GM12878 (cell line): Measurements from ENCODE around the gene REL. TPM values are rescaled to one million over a fixed set of nuclear protein-coding genes. Genes with fewer than 3 reads are reported as not detected.

ENCODE experiments used
- ATAC-seq: fragments of 200-7000 bp; cut with Tn5 transposase; 3 replicates; pipeline ENCODE4 v1.9.1; 2020; ENCODE audit warnings: mild to moderate bottlenecking, moderate library complexity
- BruUV-seq: library from RNA; stranded (reverse); fragments of 400-500 nt; replicated peaks from 2 replicates; lab custom pipeline; 2021; lab: Mats Ljungman, UMichigan
- CTCF ChIA-PET: fragments of 300-600 bp; sonication (Branson Sonifier 250); formaldehyde crosslinking; extraction: SDS; loops from one replicate; lab custom pipeline; 2021; ENCODE audit warnings: inconsistent platforms; lab: Yijun Ruan, JAX
- POLR2A ChIA-PET: fragments of 350-600 bp; formaldehyde crosslinking; extraction: SDS; loops from one replicate; lab custom pipeline; 2021; ENCODE audit warnings: inconsistent platforms; lab: Charles Lee
- RAD21 ChIA-PET: fragments of 300-600 bp; sonication (Branson Sonifier 250); formaldehyde crosslinking; loops from one replicate; lab custom pipeline; 2023; ENCODE audit warnings: antibody characterized with exemption; ENCODE audit not compliant: unreplicated experiment; lab: Charles Lee
- SMC1A ChIA-PET: fragments of 300-600 bp; sonication (Branson Sonifier 250); formaldehyde crosslinking; loops from one replicate; lab custom pipeline; 2023; ENCODE audit not compliant: unreplicated experiment, uncharacterized antibody; lab: Charles Lee
- DNase-seq: peaks from one replicate; pipeline ENCODE4 v3.0.0-alpha.2; 2011; ENCODE audit warnings: low read depth, low spot score
- FAIRE-seq: peaks from 3 replicates; lab custom pipeline; 2011; peaks lifted over from hg19 to GRCh38; lab: Jason Lieb, UNC
- H2AFZ ChIP-seq: 2 replicates; pipeline ENCODE4 v1.6.0; 2011; ENCODE audit warnings: low read depth, low read length, control low read depth; ENCODE audit not compliant: control insufficient read depth
- H3K27ac ChIP-seq: 2 replicates; pipeline ENCODE4 v1.5.1; 2011; ENCODE audit warnings: control low read depth; ENCODE audit not compliant: control insufficient read depth, insufficient read depth
- H3K27me3 ChIP-seq, 2 experiments: replicated peaks in 1 of 2; 2 replicates each; pipeline versions ENCODE4 v1.6.0 to v1.6.1; 2011; ENCODE audit warnings: low read length in 1 of 2; ENCODE audit not compliant: control insufficient read depth in 2 of 2, insufficient read depth in 2 of 2
- H3K36me3 ChIP-seq, 2 experiments: 2 replicates each; pipeline ENCODE4 v1.5.1; 2011; ENCODE audit warnings: low read length in 1 of 2; ENCODE audit not compliant: control insufficient read depth in 2 of 2, insufficient read depth in 2 of 2
- H3K4me1 ChIP-seq: 2 replicates; pipeline ENCODE4 v1.6.1; 2011; ENCODE audit warnings: mild to moderate bottlenecking, low read length, moderate library complexity, mixed read lengths; ENCODE audit not compliant: control insufficient read depth, insufficient read depth
- H3K4me2 ChIP-seq: 2 replicates; pipeline ENCODE4 v1.6.0; 2011; ENCODE audit warnings: control low read depth; ENCODE audit not compliant: control insufficient read depth, insufficient read depth
- H3K4me3 ChIP-seq: fragments of 200-600 bp; sonication (generic); 2 replicates; pipeline ENCODE4 v1.5.1; 2016
- H3K79me2 ChIP-seq: 2 replicates; pipeline ENCODE4 v1.6.0; 2011; ENCODE audit warnings: low read length; ENCODE audit not compliant: control insufficient read depth, insufficient read depth
- H3K9ac ChIP-seq: 2 replicates; pipeline ENCODE4 v1.8.0; 2011; ENCODE audit warnings: low read length, control low read depth, mixed read lengths; ENCODE audit not compliant: control insufficient read depth, insufficient read depth
- H3K9me3 ChIP-seq: replicated peaks from 3 replicates; pipeline ENCODE4 v1.5.1; 2011; ENCODE audit warnings: mild to moderate bottlenecking, low read length; ENCODE audit not compliant: control insufficient read depth, insufficient read depth
- H4K20me1 ChIP-seq: 2 replicates; pipeline ENCODE4 v1.6.0; 2011; ENCODE audit not compliant: control insufficient read depth, insufficient read depth
- CEBPB ChIP-seq, 2 experiments: fragments of 150-350 bp in 1 of 2; IDR thresholded peaks; 2 replicates each; pipeline ENCODE4 v1.6.1; 2012 to 2014; ENCODE audit warnings: low read depth in 2 of 2, low read length in 2 of 2, borderline replicate concordance in 1 of 2, inconsistent platforms in 1 of 2
- HDAC6 ChIP-seq: fragments of 200-600 bp; sonication (generic); IDR thresholded peaks from one replicate; pipeline ENCODE4 v1.8.0; 2017; ENCODE audit warnings: antibody characterized with exemption; ENCODE audit not compliant: unreplicated experiment
- MEF2B ChIP-seq: fragments of 450-650 bp; IDR thresholded peaks from 2 replicates; pipeline ENCODE4 v1.6.1; 2018; ENCODE audit warnings: mild to moderate bottlenecking, moderate library complexity; ENCODE audit not compliant: partially characterized antibody, poor library complexity, severe bottlenecking
- MYB ChIP-seq: fragments of 150-350 bp; IDR thresholded peaks from 2 replicates; pipeline ENCODE4 v1.6.1; 2014; ENCODE audit warnings: mild to moderate bottlenecking, low read depth, low read length, borderline replicate concordance
- NFYB ChIP-seq: IDR thresholded peaks from 2 replicates; pipeline ENCODE4 v1.6.1; 2011; ENCODE audit warnings: low read depth, mild to moderate bottlenecking, low read length, improper control_type of control experiment, moderate library complexity; ENCODE audit not compliant: insufficient read depth
- POLR2AphosphoS2 ChIP-seq: IDR thresholded peaks from 2 replicates; pipeline ENCODE4 v1.6.1; 2011; ENCODE audit warnings: low read depth, mild to moderate bottlenecking, low read length, improper control_type of control experiment, moderate library complexity
- RELB ChIP-seq: fragments of 450-650 bp; IDR thresholded peaks from 2 replicates; pipeline ENCODE4 v1.6.1; 2017; ENCODE audit warnings: low read depth, mild to moderate bottlenecking, moderate library complexity
- RUNX3 ChIP-seq: IDR thresholded peaks from 2 replicates; pipeline ENCODE4 v1.6.1; 2012; ENCODE audit warnings: low read length, inconsistent platforms
- SREBF2 ChIP-seq: IDR thresholded peaks from 2 replicates; pipeline ENCODE4 v1.6.1; 2012; ENCODE audit warnings: mild to moderate bottlenecking, low read length
- TCF7 ChIP-seq: IDR thresholded peaks from 2 replicates; pipeline ENCODE4 v1.6.1; 2014; ENCODE audit warnings: antibody characterized with exemption, borderline replicate concordance
- WGBS: methylation state at CpG from one replicate; pipeline ENCODE4 v1.1.6; 2016; ENCODE audit warnings: low lambda C conversion rate; ENCODE audit not compliant: insufficient replicate concordance, insufficient coverage; ENCODE audit errors: missing lambda C conversion rate; 5-methylcytosine and 5-hydroxymethylcytosine counted together
- in situ Hi-C: fragments of 300-500 bp; cut with MboI; formaldehyde crosslinking; loops from 9 replicates; pipeline ENCODE4 v1.14.3; 2018; ENCODE audit warnings: mixed read lengths
- intact Hi-C: fragments of 100-400 bp; cut with micrococcal nuclease; formaldehyde crosslinking; loops from one replicate; pipeline ENCODE4 v1.14.2; 2022; ENCODE audit not compliant: unreplicated experiment
- polyA plus RNA-seq, 11 experiments: library from polyadenylated mRNA; depleted of rRNA in 4 of 11; unstranded in 6 of 11; stranded (reverse) in 5 of 11; fragments of >200 nt; fragmentation: Nextera tagmentation in 4 of 11; fragmentation: Illumina TruSeq in 1 of 11; extraction: Ambion mirVana in 4 of 11; extraction: Trizol in 1 of 11; gene quantifications; 1 replicate in 1 of 11; 2 replicates in 10 of 11; pipeline versions ENCODE4 v1.2.1 to v1.2.3, GENCODE V29; 2011 to 2016; ENCODE audit warnings: inconsistent platforms in 2 of 11, missing spikeins in 2 of 11, low read depth in 1 of 11
- total RNA-seq, 4 experiments: library from RNA; depleted of rRNA in 3 of 4; stranded (reverse); fragments of >200 nt in 3 of 4; fragmentation: Illumina TruSeq in 1 of 4; extraction: Trizol in 1 of 4; gene quantifications; 2 replicates each; pipeline versions ENCODE4 v1.2.1 to v1.2.3, GENCODE V29; 2013 to 2021

Gene REL
- total and polyA plus RNA-seq, 10 of the 15 experiments (the other 5 are each of a cell fraction or from before 2014, with no cell fraction given), result 6.3 to 52.4 (median 26.6) TPM

GRCh38 chr2:60957224-60957623 lies 75.8 kb downstream of the REL start:
- POLR2A ChIA-PET, result interaction anchor here (0.7 kb wide), 1 partner anchor 540 kb away, joined by 5 read pairs; no protein-coding TSS in a partner anchor
- no peak for DNase-seq
- Histone ChIP-seq H3K4me3 (no peak overlapping the region), H3K27ac (no peak overlapping the region), H3K79me2 (no peaks in the 10 kb centered on the region), H3K4me1 (no peaks in the 10 kb centered on the region), H4K20me1 (no peaks in the 10 kb centered on the region), H3K9me3 (no peaks in the 10 kb centered on the region), H3K27me3 (no peaks in the 10 kb centered on the region), H2AFZ (no peak overlapping the region), H3K4me2 (no peak overlapping the region), H3K36me3 (peaks cover 0 to 20% of the 10 kb centered on the region in 2 experiments; a peak in 2 of 4 replicates), H3K9ac (no peak overlapping the region)
- 94% methylated on average over 8 of the region's 8 CpGs for WGBS
- CTCF ChIA-PET, result interaction anchor here (0.7 to 1.5 kb wide), 3 partner anchors 41 to 250 kb away, joined by 3 read pairs; no protein-coding TSS in a partner anchor
- TF ChIP-seq RUNX3, result no peak
- TF ChIP-seq RELB, result no peak
- no peak for TF ChIP-seq TCF7
- no peak for TF ChIP-seq MYB
- no peak for TF ChIP-seq CEBPB (IDR thresholded peaks at IDR 0.05; ENCODE audit: borderline replicate concordance in 1 of 2, low read depth in 2 of 2, low read length in 2 of 2)
- TF ChIP-seq MEF2B, result no peak
- no peak for TF ChIP-seq HDAC6
- no peak for TF ChIP-seq NFYB
- TF ChIP-seq POLR2AphosphoS2, result no peak
- no peak for TF ChIP-seq SREBF2
- SMC1A ChIA-PET, result interaction anchor here (1.3 to 4.3 kb wide), 3 partner anchors 9 to 41 kb away, joined by 3 to 20 read pairs (median 4); no protein-coding TSS in a partner anchor
- no peak for ATAC-seq
- intact Hi-C loops (no loop called here), in situ Hi-C loops (no loop called here)
- RAD21 ChIA-PET, result interaction anchor here (0.7 kb wide), 1 partner anchor 11 kb away, joined by 3 read pairs; no protein-coding TSS in a partner anchor
- BruUV-seq, result no TSS peak
- FAIRE-seq, result no peak
